KOPT-K1 (cell line): Measurements from ENCODE around the gene NUDT17.
A peak's percentile ranks its signal among the peaks of the same experiment; 100 is the strongest.
"Not testable (repeated sequence)": the region's sequence is repeated elsewhere in the genome, so short reads cannot be mapped to it uniquely, and the experiment has no call there.

Experiments
- H3K27ac ChIP-seq: fragments of 200-600 bp; sonication (generic); 2 replicates; pipeline ENCODE4 v1.5.1; 2016; ENCODE audit warnings: antibody characterized with exemption, mild to moderate bottlenecking, low read depth, low read length; ENCODE audit not compliant: poor library complexity, severe bottlenecking
- H3K36me3 ChIP-seq: fragments of 200-600 bp; sonication (generic); 2 replicates; pipeline ENCODE4 v1.5.1; 2017; ENCODE audit warnings: antibody characterized with exemption, mild to moderate bottlenecking, low read length, moderate library complexity; ENCODE audit not compliant: insufficient read depth
- H3K9me3 ChIP-seq: fragments of 200-600 bp; sonication (generic); 2 replicates; pipeline ENCODE4 v1.5.1; 2017; ENCODE audit warnings: antibody characterized with exemption, low read length, mild to moderate bottlenecking; ENCODE audit not compliant: insufficient read depth, poor library complexity, severe bottlenecking

NUDT17 gene, protein sequence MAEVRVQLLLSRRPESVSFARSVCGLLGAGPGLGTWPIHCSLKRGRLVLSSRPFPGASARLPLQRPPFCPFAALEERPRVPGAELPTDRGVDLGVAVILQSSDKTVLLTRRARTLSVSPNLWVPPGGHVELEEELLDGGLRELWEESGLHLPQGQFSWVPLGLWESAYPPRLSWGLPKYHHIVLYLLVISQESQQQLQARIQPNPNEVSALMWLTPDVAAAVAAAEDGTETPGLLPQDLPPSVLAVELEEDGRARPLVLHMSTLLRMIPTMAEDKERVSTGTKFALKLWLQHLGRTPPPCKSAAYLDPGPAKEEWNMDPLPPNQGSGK

DNA sequence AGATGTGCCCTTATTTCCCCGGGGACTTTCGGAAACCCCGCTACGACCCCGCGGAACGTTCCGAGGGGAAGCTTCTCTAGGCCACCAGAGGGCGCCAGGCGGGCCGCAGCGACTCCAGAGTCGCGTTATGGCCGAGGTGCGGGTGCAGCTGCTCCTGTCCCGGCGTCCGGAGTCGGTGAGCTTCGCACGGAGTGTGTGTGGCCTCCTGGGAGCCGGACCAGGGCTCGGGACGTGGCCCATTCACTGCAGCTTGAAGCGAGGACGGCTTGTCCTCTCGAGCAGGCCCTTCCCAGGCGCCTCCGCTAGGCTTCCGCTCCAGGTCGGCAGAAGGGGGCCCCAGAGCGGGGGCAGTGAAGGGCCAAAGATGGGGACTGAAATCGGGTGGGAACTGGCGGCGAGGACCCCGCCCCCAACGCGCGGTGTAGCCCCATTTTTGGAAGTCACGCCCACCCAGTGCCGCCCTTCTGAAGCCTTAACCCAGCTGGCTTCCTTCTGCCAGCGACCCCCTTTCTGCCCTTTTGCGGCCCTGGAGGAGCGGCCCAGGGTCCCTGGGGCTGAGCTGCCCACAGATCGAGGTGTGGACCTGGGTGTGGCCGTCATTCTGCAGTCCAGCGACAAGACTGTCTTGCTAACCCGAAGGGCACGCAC lies at the start of gene NUDT17:
Gene NUDT17 (plus strand): TSS at position 117 of the 648 bp plus-strand sequence. CDS start 11 bp downstream, at position 128.
- Histone ChIP-seq H3K36me3 (peaks cover 54% of the 10 kb centered on the region), H3K27ac (peak within 1 kb of the TSS; percentile 60), H3K9me3 (no peaks in the 10 kb centered on the region)

DNA sequence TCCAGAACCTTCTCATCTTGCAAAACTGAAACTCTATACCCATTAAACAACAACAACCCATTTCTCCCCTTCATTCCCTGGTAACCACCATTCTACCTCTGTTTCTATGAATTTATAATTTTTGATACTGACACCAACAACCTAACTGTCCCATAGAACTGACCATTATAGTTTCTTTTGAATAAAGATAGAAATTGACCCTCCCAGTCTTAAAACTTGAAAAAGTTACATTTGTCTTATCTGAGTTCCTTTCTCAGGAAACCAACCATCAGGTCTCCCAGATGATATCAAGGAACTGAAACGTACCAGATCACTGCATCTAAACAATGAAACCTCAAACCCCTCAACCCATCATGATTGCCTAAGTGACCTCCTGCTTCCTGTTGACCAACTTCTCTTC lies 48.7 kb upstream of the NUDT17 start:
- Histone ChIP-seq H3K9me3 (peaks cover 32% of the 10 kb centered on the region), H3K27ac (no peak overlapping the region), H3K36me3 (peaks cover 6% of the 10 kb centered on the region; the same call in 1 of the 2 replicates)

DNA sequence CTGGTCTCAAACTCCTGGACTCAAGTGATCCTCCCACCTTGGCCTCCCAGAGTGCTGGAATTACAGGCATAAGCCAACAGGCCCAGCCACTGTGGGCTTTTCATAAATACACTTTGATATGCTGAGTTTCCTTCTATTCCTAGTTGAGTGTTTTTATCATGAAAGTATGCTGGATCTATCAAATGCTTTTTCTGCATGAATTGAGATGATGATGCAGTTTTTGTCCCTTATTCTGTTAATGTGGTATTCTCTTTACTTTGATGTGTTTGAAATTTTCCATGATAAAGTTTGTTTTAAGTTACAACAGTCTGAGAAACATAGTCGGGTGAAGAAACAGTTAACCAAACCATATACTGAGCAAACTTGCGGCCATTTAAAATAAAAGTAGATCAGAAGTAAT lies 45.6 kb upstream of the NUDT17 start:
- H3K36me3 ChIP-seq = peaks cover 6% of the 10 kb centered on the region; the same call in 1 of the 2 replicates
- H3K27ac ChIP-seq = no peak overlapping the region
- peaks cover 32% of the 10 kb centered on the region for H3K9me3 ChIP-seq

DNA sequence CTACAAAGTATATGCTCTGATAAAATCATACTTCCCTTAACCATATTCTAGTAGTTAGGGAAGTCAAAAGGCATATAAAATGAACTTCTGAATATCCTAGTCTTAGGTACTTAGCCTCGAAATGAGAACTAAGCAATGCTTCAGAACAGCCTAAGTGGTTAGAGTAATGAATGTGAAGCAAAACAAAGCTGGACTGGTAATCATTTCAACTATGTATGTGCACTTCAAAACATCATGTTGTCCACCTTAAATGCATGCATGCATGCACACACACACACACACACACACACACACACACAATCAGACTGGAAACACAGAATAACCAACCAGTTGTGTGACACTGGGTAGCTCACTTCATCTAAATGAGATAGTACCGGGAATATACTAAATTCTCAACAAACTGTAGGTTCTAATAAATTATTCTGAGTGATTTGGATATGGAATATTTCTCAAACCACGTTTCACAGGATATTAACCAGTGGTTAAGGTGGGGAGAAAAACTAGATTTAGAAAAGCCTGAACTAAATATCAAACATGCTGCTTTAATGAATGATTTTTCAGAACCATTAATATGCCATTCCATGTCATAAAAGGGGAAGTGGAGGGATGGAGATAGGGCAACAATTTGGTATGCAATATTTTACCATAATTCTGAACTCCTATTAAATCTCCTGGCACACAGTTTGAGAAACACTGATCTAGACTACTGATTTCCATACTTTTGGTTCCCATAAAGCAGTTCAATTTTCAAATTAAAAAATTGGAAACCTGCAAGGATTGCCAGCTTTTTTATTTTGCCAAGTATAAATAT lies 41.0 kb upstream of the NUDT17 start:
- Histone ChIP-seq H3K36me3 (no peaks in the 10 kb centered on the region), H3K9me3 (no peaks in the 10 kb centered on the region), H3K27ac (no peak overlapping the region)

DNA sequence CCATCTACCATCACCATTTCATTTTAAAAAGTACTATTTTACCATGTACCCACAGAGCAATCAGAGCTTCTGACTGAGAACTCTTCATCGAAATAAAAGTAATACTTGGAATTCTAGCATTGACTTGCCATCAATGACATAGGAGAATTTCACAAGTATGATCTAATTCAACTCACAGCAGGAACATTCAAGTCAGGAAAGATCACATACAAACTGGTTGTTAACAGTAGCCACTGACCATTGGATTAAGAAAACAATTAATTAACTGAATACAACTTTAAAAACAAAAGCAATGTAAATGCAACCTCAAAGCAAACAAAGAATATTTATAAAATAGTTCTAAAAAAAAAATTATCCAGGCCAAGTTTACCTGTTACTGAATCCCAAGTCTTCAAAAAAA lies 40.4 kb upstream of the NUDT17 start:
- Histone ChIP-seq H3K27ac (no peak overlapping the region), H3K9me3 (no peaks in the 10 kb centered on the region)

DNA sequence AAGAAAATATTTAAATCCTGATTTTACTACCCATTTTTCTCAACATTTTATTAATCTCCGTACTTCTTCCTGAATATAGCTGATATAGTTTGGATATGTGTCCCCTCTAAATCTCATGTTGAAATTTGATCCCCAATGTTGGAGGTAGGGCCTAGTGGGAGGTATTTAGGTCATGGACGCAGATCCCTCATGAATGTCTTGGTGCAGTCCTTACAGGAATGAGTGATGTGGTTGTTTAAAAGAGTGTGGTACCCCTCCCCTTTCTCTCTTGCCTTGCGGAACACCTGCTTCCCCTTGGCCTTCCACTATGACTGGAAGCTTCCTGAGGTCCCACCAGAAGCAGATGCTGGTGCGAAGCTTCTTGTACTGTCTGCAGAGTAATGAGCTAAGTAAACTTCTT lies 39.0 kb upstream of the NUDT17 start:
- Histone ChIP-seq H3K27ac (no peak overlapping the region), H3K9me3 (no peaks in the 10 kb centered on the region), H3K36me3 (no peaks in the 10 kb centered on the region)

More for the DNA sequence above, 40.4 kb upstream of the NUDT17 start:
- no peaks in the 10 kb centered on the region for H3K36me3 ChIP-seq

DNA sequence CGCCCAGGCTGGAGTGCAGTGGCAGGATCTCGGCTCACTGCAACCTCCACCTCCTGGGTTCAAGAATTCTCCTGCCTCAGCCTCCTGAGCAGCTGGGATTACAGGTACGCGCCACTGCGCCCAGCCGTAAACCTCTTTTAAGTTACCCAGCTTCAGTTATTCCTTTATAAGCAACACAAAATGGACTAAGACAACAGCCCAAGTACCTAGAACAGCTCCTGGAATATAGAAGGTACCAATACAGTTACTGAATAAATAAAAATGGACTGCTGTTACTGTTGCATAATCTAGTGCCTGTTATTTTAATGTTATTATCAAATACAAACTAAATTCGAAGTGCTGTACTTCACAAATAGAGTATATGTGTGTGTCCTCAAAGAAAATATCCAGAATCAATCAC lies 38.6 kb upstream of the NUDT17 start:
- no peaks in the 10 kb centered on the region for H3K36me3 ChIP-seq
- no peak overlapping the region for H3K27ac ChIP-seq
- no peaks in the 10 kb centered on the region for H3K9me3 ChIP-seq

DNA sequence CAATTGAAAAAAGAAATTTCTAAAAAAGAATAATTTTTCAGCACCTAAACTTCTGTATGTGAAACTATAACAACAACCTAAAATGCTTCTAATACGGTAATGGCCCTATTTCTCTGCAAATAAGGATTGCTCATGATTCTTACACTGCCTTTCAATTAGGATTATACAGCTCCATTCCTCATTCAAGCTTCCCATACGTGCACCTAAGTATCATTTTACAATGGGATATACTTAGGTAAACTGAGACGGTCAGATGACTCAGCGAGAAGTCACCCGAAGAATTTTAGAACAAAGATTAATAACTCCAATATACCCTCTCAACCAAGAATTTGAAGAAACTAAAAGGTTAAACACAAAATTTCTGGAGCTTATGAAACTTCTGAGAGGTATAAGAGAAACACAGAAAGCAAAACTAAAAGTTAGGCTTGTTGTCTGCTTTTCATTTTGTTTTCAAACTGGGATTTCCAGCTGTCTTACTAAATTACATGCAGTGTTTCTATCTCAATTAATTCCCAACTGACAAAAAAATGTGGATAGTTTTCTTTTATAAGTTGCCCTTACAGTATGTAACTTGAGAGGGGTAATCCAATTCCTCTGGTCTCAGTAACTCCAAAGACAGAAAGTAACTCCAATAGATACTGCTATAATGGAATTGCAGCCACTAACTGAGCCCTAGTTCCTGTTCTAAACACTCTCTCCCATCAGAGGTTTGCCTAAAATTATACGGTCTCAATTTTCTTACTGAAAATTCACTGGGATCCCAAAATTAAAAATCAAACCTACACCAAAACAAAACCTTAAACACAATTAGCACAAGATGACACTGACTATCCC lies 32.2 kb upstream of the NUDT17 start:
- not testable (repeated sequence) for H3K27ac ChIP-seq, H3K9me3 ChIP-seq, H3K36me3 ChIP-seq

DNA sequence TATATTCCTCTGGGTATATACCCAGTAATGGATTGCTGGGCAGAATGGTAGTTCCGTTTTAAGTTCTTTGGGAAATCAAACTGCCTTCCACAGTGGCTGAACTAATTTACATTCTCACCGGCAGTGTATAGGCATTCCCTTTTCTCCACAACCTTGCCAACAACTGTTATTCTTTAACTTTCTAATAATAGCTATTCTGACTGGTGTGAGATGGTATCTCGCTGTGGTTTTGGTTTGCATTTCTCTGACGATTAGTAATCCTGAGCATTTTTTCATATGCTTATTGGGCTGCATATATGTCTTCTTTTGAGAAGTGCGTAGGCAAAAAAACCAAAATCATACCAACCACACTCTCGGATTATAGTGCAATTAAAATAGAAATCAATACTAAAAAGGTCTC lies 27.3 kb upstream of the NUDT17 start:
- not testable (repeated sequence) for H3K9me3 ChIP-seq, H3K27ac ChIP-seq, H3K36me3 ChIP-seq

DNA sequence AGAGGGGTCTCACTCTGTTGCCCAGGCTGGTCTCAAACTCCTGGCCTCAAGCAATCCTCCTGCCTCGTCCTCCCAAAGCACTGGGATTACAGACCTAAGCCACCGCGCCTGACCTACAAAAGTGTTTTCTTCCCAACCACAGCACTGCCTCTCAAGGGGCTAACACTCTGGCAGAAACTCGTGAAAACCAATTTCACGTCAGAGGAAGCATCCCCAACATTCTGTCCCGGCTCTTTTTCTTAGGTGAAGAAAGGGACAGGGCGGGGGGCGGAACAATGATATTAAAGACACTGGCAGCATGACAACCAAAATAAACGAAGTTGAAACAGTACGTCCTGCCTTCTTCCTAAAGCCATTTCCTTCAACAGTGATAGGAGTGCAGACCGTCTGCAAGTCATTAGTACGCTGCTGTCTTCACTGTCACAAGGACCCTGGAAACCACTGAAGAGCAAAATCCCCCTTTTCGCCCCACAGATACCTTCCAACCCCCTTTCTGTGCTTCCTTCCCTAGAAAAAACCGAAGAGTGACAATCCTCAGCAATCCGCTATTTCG lies 22.6 kb upstream of the NUDT17 start:
- peaks cover 23% of the 10 kb centered on the region for H3K36me3 ChIP-seq
- H3K9me3 ChIP-seq, H3K27ac ChIP-seq: not testable (repeated sequence)

DNA sequence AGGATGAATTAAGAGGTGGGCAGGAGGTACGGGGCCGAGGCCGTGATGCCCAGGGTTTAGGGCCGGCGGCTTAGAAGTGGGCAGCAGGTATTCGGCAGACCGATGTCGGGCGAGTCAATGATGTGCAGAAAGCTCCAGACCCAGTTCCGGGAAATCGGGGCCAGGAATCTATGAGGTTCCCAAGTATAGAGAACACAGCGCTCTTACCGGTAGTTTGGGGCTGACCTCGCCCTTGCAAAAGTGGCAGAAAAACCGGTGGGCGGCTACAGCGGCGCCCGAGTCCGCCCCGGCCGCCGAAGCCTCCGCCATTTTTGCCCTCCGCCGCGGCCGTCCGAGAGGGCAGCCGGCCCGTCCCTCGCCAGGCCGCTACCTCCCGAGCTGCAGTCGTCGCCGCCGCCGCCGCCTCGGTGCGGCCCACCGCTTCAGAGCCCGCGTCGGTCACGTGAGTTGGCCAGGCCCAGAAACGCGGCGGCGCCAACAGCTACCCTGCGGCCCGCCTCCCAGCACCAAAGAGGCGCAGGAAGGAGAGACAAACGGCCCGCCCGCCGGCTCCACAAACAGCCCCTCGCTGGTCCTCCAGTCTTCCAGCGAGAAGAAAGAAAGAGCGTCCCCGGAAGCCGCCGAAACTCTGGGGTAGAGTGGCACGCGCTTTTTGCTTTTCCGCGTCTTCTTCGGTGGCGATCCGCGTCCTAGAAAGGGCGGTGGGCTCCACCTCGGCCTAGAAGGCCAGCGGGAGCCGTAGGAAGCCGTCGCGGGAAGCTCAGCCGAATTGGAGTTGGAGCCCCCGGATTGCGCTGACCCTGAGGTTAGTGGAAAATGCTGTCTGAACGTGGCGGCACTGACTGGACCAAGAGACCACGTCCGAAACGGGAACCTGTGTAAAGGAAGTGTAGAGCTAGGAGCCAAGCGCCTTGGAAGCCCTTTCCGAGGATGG lies 21.6 kb upstream of the NUDT17 start, which contains the start of the genes POLR3C and RNF115:
Gene POLR3C (plus strand): TSS at position 636 of the 934 bp plus-strand sequence. CDS start 1,577 bp downstream, outside the sequence.
Gene RNF115 (minus strand): TSS at position 531 of the 934 bp plus-strand sequence. CDS start 222 bp downstream, at position 309.
- Histone ChIP-seq H3K27ac (peak within 1 kb of the TSS; percentile 70), H3K36me3 (peaks cover 33% of the 10 kb centered on the region), H3K9me3 (no peaks in the 10 kb centered on the region)

DNA sequence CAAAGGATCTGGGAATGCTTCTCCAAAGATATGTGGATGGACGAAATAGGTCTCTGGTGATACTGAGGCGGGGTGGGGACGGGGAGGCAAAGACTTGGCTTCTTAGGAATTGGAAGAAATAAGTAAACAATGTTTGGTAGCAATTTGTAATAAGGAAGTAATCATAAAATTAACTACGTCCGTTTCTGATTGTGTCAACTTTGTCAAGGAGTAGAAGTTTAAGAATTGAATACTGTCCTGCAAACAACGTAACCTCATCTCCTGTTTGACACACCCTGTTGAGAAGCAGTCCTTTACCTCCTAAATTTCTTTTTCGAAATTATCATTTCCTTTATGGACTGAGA lies 21.0 kb upstream of the NUDT17 start:
- Histone ChIP-seq H3K36me3 (peaks cover 39% of the 10 kb centered on the region), H3K9me3 (no peaks in the 10 kb centered on the region), H3K27ac (peak overlapping the region; percentile 70)

DNA sequence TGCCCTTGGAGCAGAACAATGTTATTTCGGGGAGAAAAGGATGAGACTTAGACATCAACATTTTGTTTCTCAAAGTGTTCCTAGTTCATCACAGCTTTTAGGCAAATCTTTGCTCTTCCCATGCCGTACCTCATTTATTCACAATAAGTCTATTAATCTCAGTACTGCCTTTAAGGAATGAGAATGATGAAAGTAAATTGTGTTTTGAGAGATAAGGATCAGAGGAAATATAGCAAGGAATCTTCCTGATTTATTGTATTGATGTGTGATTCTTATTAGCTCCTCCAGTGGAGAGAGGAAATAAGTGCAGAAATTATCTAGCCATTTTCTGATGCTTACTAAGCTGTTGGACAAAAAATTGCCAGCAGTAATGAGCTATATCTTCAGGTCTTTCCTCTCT lies 19.4 kb upstream of the NUDT17 start:
- Histone ChIP-seq H3K36me3 (peaks cover 55% of the 10 kb centered on the region), H3K27ac (no peak overlapping the region), H3K9me3 (no peaks in the 10 kb centered on the region)
